ENCODE results near the gene RAB36.

- no peak for TF ChIP-seq CTCF (optimal IDR thresholded peaks at IDR 0.05 in 1 of 3, IDR thresholded peaks at IDR 0.05 in 1 of 3, conservative IDR thresholded peaks at IDR 0.05 in 1 of 3; ENCODE audit: extremely low read depth in 1 of 3, insufficient read depth in 2 of 3, low read length in 3 of 3)
- TF ChIP-seq EZH2 (IDR thresholded peaks at IDR 0.05; ENCODE audit: low read length): no peak
Observed at GRCh38 chr22:23105919-23106318, 39.4 kb upstream of the RAB36 start.

Data from keratinocyte (primary cell).